Measurements from ENCODE around the gene ENTPD2. TPM values are rescaled to one million over a fixed set of nuclear protein-coding genes. Genes with fewer than 3 reads are reported as not detected.

Gene ENTPD2
- polyA plus RNA-seq, 1 donor = 11.0 TPM

Other genes starting within 250 kb of the ENTPD2 start
- gene RABL6, start 246.1 kb downstream of the ENTPD2 start, polyA plus RNA-seq (ENCODE audit: insufficient read length) = 62.6 TPM
- gene AJM1, start 211.6 kb downstream of the ENTPD2 start, polyA plus RNA-seq (ENCODE audit: insufficient read length) = 2.8 TPM
- 109 TPM for gene PHPT1, start 204.7 kb downstream of the ENTPD2 start, polyA plus RNA-seq (ENCODE audit: insufficient read length)
- 5.9 TPM for gene MAMDC4, start 201.7 kb downstream of the ENTPD2 start, polyA plus RNA-seq (ENCODE audit: insufficient read length)
- 336 TPM for gene EDF1, start 187.8 kb downstream of the ENTPD2 start, polyA plus RNA-seq (ENCODE audit: insufficient read length)
- gene TRAF2, start 167.5 kb downstream of the ENTPD2 start, polyA plus RNA-seq (ENCODE audit: insufficient read length) = 13.7 TPM
- 45.6 TPM for gene FBXW5, start 109.3 kb downstream of the ENTPD2 start, polyA plus RNA-seq (ENCODE audit: insufficient read length)
- 0.90 TPM for gene C8G, start 108.8 kb downstream of the ENTPD2 start, polyA plus RNA-seq (ENCODE audit: insufficient read length)
- gene LCN12, start 101.8 kb downstream of the ENTPD2 start, polyA plus RNA-seq (ENCODE audit: insufficient read length) = 0.67 TPM
- 24.2 TPM for gene PTGDS, start 76.6 kb downstream of the ENTPD2 start, polyA plus RNA-seq (ENCODE audit: insufficient read length)
- 0.85 TPM for gene LCNL1, start 71.1 kb downstream of the ENTPD2 start, polyA plus RNA-seq (ENCODE audit: insufficient read length)
- gene PAXX, start 61.6 kb downstream of the ENTPD2 start, polyA plus RNA-seq (ENCODE audit: insufficient read length) = 23.9 TPM
- gene CLIC3, start 57.5 kb downstream of the ENTPD2 start, polyA plus RNA-seq (ENCODE audit: insufficient read length) = 0.54 TPM
- gene ABCA2, start 25.8 kb downstream of the ENTPD2 start, polyA plus RNA-seq (ENCODE audit: insufficient read length) = 18.4 TPM
- gene FUT7, start 22.0 kb downstream of the ENTPD2 start, polyA plus RNA-seq (ENCODE audit: insufficient read length) = 0.10 TPM
- 44.1 TPM for gene NPDC1, start 7.9 kb downstream of the ENTPD2 start, polyA plus RNA-seq (ENCODE audit: insufficient read length)
- 3.9 TPM for gene SAPCD2, start 16.5 kb upstream of the ENTPD2 start, polyA plus RNA-seq (ENCODE audit: insufficient read length)
- 2.5 TPM for gene UAP1L1, start 23.5 kb upstream of the ENTPD2 start, polyA plus RNA-seq (ENCODE audit: insufficient read length)
- gene MAN1B1, start 32.9 kb upstream of the ENTPD2 start, polyA plus RNA-seq (ENCODE audit: insufficient read length) = 43.6 TPM
- gene DPP7, start 60.7 kb upstream of the ENTPD2 start, polyA plus RNA-seq (ENCODE audit: insufficient read length) = 30.0 TPM
- not detected for gene GRIN1, start 85.1 kb upstream of the ENTPD2 start, polyA plus RNA-seq (ENCODE audit: insufficient read length)
- gene LRRC26, start 116.0 kb upstream of the ENTPD2 start, polyA plus RNA-seq (ENCODE audit: insufficient read length) = not detected
- not detected for gene TMEM210, start 118.0 kb upstream of the ENTPD2 start, polyA plus RNA-seq (ENCODE audit: insufficient read length)
- gene ANAPC2, start 134.5 kb upstream of the ENTPD2 start, polyA plus RNA-seq (ENCODE audit: insufficient read length) = 36.3 TPM
- 66.5 TPM for gene SSNA1, start 134.6 kb upstream of the ENTPD2 start, polyA plus RNA-seq (ENCODE audit: insufficient read length)
- 14.0 TPM for gene TPRN, start 146.7 kb upstream of the ENTPD2 start, polyA plus RNA-seq (ENCODE audit: insufficient read length)
- 36.1 TPM for gene TMEM203, start 151.6 kb upstream of the ENTPD2 start, polyA plus RNA-seq (ENCODE audit: insufficient read length)
- gene NDOR1, start 151.6 kb upstream of the ENTPD2 start, polyA plus RNA-seq (ENCODE audit: insufficient read length) = 10.5 TPM
- gene RNF208, start 168.2 kb upstream of the ENTPD2 start, polyA plus RNA-seq (ENCODE audit: insufficient read length) = 4.2 TPM
- 2.5 TPM for gene CYSRT1, start 171.1 kb upstream of the ENTPD2 start, polyA plus RNA-seq (ENCODE audit: insufficient read length)
- 2.1 TPM for gene RNF224, start 173.4 kb upstream of the ENTPD2 start, polyA plus RNA-seq (ENCODE audit: insufficient read length)
- gene SLC34A3, start 176.8 kb upstream of the ENTPD2 start, polyA plus RNA-seq (ENCODE audit: insufficient read length) = 1.8 TPM
- gene TUBB4B, start 187.2 kb upstream of the ENTPD2 start, polyA plus RNA-seq (ENCODE audit: insufficient read length) = 145 TPM
- not detected for gene STPG3, start 197.2 kb upstream of the ENTPD2 start, polyA plus RNA-seq (ENCODE audit: insufficient read length)
- 53.1 TPM for gene NELFB, start 201.3 kb upstream of the ENTPD2 start, polyA plus RNA-seq (ENCODE audit: insufficient read length)
- 7.9 TPM for gene TOR4A, start 223.7 kb upstream of the ENTPD2 start, polyA plus RNA-seq (ENCODE audit: insufficient read length)
- gene NRARP, start 248.2 kb upstream of the ENTPD2 start, polyA plus RNA-seq (ENCODE audit: insufficient read length) = 3.9 TPM